Stimulated activated CD8-positive, alpha-beta memory T cell treated with anti-CD3 and anti-CD28 coated beads, Interleukin-15, amount 100 ng/mL, for 1 hour (primary cell): ENCODE data around the gene FOCAD.

Experiments
- DNase-seq: peaks from one replicate; pipeline ENCODE4 v3.0.0-alpha.2; 2020; ENCODE audit warnings: low read depth

Gene FOCAD

GRCh38 chr9:20734275-20734674 is 50.2 kb downstream of the FOCAD start:
- DNase-seq, result no peak

DNA sequence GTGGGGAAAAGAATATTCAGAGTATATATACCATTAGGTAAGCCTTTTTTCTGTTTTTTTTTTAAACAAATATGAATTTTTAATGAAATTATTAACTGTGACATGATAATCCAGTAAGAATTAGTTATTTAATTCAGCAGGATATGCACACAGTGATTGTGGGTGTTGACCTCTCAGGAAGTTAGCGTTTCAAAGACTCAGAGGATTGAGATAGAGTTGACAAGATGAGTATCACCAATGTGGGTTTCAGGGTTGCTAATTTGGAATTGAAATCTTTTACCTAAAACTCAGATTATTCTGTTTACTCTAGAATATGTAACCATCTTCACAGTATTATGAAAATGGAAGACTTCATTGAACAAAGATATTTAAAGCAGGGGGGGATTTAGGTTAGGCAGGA is 56.2 kb downstream of the FOCAD start:
- DNase-seq, result no peak

DNA sequence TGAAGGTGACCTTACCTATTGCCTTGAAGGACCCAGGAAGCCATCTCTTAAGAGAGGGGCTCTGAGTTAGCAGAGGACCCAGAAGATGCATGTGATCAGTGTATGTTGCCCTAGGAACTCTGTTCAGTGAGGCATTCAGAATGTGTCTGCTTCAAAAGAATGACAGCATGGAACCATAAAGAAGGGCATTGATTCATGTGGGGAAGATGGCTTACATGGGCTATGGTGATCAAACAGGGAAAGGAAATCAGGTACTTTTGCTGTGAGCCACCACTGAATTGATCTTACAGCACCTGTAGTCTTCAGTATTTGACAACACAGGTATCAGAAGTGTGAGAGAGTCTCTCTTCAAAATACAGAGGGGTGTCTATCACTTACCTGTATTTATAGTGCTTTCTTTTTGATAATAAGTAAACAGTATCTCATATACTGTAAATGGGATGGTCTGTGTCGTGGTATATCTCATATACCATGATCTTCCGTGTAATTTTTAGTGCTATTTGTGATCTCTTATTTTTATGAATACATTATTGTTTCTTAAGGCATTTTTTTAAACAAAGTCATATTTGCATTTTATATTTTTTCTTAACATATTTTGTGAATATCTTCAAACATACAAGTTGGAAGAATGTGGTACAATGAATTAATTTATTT is 57.0 kb downstream of the FOCAD start:
- DNase-seq, result no peak

- no peak for DNase-seq
Measured at GRCh38 chr9:20742833-20743232, 58.8 kb downstream of the FOCAD start.

DNA sequence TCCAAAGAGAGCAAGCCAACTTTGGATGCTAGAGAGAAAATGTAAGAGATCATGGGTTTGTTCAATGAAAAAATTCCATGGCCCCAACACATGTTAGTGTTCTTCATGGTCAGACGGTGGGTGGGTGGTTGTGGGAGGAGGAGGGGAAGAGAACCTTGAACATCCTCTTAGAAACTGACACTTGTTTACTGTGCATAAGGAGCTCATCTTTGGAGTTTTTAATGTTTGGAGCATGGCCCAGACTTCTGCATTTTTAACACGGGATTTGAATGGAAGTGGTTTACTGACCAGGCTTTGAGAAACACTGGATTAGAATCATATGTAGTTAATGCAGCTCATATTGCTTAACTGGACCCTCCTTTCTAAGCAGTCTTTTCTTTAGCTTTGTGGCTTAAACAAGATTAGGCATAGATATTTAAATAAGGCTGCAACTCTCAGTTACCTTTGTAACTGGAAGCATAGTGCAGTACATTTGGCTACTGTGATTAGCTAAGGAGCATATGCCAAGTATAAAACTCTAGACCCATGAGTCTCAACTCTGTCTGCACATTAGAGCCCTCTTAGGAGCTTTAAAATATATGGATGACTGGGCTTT is 60.1 kb downstream of the FOCAD start:
- DNase-seq, result no peak

- DNase-seq, result no peak
Measured at GRCh38 chr9:20746967-20747366, 62.9 kb downstream of the FOCAD start.

GRCh38 chr9:20749496-20750198 is 65.6 kb downstream of the FOCAD start:
- DNase-seq, result no peak

DNA sequence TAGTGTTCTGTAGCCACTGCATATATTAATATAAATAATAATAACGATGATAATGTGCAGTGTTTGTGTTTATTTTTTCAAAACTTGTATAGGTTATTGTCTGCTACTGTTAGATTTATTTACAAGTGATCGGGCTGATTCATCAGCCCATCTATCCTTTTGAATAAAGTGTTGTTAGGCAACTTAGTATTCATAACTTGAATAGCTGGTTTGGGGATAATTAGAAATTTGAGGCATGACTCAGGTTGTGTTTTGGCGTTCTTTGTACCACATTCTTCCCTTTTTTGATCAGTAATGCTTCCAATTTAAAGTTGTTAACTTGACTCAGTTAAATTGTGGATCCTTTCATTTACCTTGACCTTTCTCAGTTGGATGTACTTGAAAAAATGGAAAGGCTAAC is 69.7 kb downstream of the FOCAD start:
- DNase-seq, result no peak

DNA sequence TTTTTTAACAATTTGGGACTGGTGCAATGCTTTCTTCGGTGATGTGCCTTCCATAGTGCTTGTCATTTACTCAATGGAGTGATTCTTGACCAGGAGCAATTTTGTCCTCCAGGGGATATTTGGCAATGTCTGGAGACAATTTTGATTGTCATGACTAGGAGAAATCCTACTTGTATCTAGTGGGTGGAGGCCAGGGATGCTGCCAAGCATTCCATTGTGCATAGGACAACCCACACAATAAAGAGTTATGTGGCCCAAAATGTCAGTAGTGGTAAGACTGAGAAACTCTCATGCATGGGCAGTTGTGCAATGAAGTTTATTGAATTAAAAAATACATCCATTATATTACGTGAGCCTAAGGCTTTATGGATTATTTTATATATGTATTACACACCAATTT is 70.5 kb downstream of the FOCAD start:
- no peak for DNase-seq

GRCh38 chr9:20760246-20760891 is 76.3 kb downstream of the FOCAD start:
- DNase-seq, result no peak

DNA sequence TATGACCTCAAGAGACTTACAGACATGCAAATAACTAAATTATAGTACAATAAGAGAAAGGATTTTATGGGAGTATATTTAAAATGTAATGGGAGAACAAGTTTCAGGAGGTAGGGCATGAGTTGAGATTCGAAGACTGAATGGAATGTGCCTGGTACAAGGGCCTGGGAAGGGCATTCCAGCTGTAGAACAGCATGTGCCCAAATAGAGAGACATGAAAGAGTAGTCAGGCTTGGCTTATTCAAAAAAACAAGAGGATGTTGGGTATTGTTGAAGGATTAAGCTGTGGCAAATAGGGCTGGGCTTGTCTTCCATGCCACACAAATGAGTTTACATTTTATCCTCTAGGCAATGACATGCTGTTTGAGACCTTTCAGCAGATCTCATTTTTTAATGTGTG is 86.9 kb downstream of the FOCAD start:
- DNase-seq, result no peak

- DNase-seq, result no peak
Measured at GRCh38 chr9:20771729-20772128, 87.7 kb downstream of the FOCAD start.

GRCh38 chr9:20775683-20776082 is 91.6 kb downstream of the FOCAD start:
- DNase-seq, result no peak

- DNase-seq, result no peak
Measured at GRCh38 chr9:20781092-20781491, 97.0 kb downstream of the FOCAD start.

DNA sequence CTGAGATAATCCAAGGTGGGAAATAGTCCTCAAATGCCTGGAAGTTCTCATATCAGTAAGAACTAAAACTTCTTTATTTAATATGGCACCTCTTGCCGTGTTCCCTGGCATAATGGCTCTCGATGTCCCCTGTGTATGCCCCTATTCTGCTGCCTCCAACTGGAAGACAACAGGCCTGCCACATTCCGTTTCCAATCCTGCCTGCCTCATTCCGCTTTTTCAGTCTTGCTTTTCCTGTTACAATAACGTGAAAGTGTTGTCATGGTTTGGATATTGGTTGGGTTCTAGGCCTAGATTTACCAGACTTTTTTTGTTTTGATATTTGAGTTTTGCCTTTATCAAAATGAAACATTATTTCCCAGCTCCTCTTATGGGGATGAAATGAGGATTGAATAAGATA is 98.2 kb downstream of the FOCAD start:
- no peak for DNase-seq

DNA sequence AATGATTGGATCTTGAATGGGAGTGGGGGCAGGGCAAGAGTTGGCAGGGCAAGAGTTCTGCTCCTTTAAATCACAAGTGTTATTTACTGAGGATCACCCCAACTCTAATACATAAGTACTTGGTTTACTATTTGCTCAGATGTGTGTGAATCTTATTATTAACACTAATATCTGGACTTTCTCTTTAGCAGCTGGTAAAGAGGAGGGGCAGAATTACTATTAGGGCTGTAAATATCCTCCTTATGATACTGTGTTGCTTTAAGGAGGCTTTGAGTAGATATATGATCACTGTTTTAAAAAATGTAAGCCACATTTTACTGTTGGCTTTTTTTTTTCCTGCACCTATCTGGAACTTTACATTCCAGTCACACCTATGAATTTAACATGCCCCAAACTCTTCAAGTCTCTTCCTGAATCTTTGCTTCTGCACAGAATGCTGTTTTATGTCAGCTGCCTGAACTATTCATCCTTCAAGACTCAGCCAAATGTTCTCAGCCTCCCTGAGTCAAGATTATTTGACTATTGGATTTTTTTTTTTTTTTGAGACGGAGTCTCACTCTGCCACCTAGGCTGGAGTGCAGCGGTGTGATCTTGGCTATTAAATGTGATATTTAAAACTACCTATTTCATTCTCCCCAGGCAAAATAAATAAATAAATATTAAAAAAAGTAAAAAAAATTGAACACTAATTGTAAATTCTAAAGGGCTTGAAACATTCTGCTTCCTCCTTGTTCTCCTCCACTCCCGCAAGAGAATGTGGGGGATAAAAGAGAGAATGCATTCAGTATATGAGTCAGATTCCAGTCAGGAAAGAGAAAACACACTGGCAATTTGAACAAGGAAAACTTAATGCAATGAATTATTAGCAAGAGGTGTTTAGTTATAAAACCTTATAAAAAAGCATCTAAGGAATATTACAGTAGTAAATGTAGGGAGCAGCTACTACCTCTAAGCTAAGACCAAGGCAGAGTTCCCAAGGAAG is 99.3 kb downstream of the FOCAD start:
- DNase-seq, result no peak

GRCh38 chr9:20784196-20784595 is 100.1 kb downstream of the FOCAD start:
- DNase-seq, result no peak

GRCh38 chr9:20786807-20787206 is 102.7 kb downstream of the FOCAD start:
- no peak for DNase-seq

GRCh38 chr9:20788526-20789451 is 104.7 kb downstream of the FOCAD start:
- DNase-seq, result no peak

GRCh38 chr9:20790721-20791120 is 106.7 kb downstream of the FOCAD start:
- DNase-seq, result no peak

- DNase-seq, result no peak
Measured at GRCh38 chr9:20791682-20792081, 107.6 kb downstream of the FOCAD start.
